ENCODE results near the gene CALR.
"Not testable (repeated sequence)": the region's sequence is repeated elsewhere in the genome, so short reads cannot be mapped to it uniquely, and the experiment has no call there.

The CALR gene

GRCh38 chr19:12953799-12954611 is 15.6 kb downstream of the CALR start:
- DNase-seq: no peak

- DNase-seq: no peak
Observed at GRCh38 chr19:12954612-12954962, 16.2 kb downstream of the CALR start.

- not testable (repeated sequence) for DNase-seq
Observed at GRCh38 chr19:12955575-12955974, 17.2 kb downstream of the CALR start.

- no peak for DNase-seq
Observed at GRCh38 chr19:12955996-12956395, 17.6 kb downstream of the CALR start.

GRCh38 chr19:12956446-12957388 is 18.3 kb downstream of the CALR start, which contains the start of gene GADD45GIP1:
GADD45GIP1 (minus strand) TSS chr19:12957223; CDS start chr19:12957212, 11 bp downstream.
- peak; percentile 40 to 45 for DNase-seq

- DNase-seq: not testable (repeated sequence)
Observed at GRCh38 chr19:12957389-12957952, 19.1 kb downstream of the CALR start.

- no peak for DNase-seq
Observed at GRCh38 chr19:12959481-12959880, 21.1 kb downstream of the CALR start.

- DNase-seq: peak; percentile 54 to 63
Observed at GRCh38 chr19:12965017-12965811, 26.8 kb downstream of the CALR start.

- no peak for DNase-seq
Observed at GRCh38 chr19:12965812-12966135, 27.4 kb downstream of the CALR start.

GRCh38 chr19:12967907-12968306 is 29.5 kb downstream of the CALR start:
- DNase-seq: no peak

- DNase-seq: no peak
Observed at GRCh38 chr19:12969292-12969988, 31.0 kb downstream of the CALR start, which contains the start of gene DAND5. DAND5 (plus strand) TSS chr19:12969576; CDS start chr19:12969661, 85 bp downstream.

- DNase-seq: no peak
Observed at GRCh38 chr19:12970070-12970820, 31.8 kb downstream of the CALR start.

- DNase-seq: no peak
Observed at GRCh38 chr19:12973236-12973635, 34.8 kb downstream of the CALR start.

GRCh38 chr19:12974301-12975220 is 36.2 kb downstream of the CALR start:
- DNase-seq: no peak

- DNase-seq: no peak
Observed at GRCh38 chr19:12975221-12975741, 36.9 kb downstream of the CALR start.

GRCh38 chr19:12976109-12976508 is 37.7 kb downstream of the CALR start:
- not testable (repeated sequence) for DNase-seq

- no peak for DNase-seq
Observed at GRCh38 chr19:12979974-12980373, 41.6 kb downstream of the CALR start.

- no peak for DNase-seq
Observed at GRCh38 chr19:12982648-12983047, 44.2 kb downstream of the CALR start.

- no peak for DNase-seq
Observed at GRCh38 chr19:12983091-12983490, 44.7 kb downstream of the CALR start.
